Measurements from ENCODE around the gene SAMM50.
A peak's percentile ranks its signal among the peaks of the same experiment; 100 is the strongest.

SAMM50 gene

DNA sequence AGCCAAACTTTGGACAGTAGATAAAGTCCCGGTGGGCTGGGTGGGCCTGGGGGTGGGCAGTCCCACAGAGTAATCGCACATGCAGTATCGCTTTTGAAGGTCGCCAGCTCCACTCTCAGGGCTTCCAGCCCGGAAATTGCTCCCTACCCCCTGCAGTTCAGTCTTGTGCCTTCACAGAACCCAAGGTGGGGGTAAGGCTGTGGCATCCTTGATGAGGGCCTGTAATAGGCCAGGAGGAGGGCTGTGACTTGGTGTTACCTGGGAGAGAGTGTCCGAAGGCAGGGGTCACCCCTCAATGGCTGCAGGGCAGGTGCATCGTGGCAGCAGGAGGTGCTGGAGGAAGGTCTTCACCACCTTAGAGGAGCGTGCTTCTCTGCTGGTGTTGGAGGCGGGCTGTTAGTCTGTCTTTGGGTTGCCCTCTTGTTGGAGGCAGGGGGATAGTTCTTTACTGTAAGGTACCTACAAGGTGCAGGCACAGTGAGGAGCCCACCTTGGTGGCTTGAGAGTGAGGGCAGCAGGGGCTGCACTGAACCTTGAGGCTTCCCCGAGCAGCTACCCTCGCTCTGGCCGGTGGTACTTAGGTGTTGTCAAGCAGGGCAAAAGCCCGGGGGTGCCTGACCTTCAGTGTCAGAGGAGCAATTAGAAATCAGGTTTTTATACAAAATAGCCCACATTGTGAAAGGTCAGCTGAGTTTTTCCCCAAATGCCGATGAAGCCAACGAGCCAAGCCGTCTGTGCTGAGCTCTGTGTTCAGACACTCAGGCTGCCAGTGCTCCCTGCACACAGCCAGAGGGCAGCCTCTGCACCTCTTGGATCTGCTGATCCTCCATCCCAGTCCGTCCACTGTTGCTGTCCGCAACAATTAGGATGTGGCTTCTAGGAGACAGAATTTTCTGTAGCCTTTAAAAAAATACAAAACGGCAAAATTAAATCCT is 21.9 kb downstream of the SAMM50 start:
- no peak for DNase-seq (ENCODE audit: low read depth)

DNA sequence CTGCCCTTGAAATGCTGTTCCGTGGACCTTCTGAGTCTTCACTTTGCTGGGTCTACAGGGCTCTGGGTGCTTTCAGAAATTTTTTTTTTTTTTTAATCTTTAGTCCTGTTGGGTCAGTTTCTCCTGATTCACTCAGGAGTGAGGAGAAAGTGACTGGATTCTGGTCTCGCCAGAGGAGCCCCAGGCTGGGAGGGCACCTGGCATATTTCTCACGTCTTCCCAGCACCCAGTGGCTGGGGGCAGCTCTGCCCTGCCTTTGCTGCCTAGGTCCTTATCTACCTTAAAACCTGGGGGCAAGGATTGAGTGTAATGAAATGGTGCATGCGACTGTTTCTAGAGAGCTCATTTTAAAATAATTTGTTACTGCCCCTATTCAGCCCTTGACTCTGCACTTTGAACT is 23.3 kb downstream of the SAMM50 start:
- DNase-seq (ENCODE audit: low read depth), result no peak

DNA sequence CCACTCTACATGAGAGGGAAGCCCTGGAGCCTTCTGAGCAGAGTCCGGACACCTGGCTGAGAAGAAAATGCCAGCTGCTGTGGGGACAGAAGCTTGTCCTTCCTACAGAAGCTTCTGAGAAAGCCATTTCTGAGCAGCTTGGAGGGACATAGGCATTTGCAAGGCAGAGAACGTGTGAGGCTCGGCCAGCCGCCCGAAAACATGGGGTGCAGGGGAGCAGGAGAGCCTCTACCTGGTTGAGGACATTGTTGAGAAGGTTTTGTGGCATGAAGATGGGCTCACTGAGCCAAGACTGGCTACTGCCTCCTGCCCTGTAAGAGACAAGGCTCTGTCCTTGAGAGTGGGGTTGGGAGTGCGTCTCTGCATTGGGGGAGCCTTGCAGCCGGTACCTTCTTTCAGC is 25.3 kb downstream of the SAMM50 start:
- DNase-seq (ENCODE audit: low read depth), result no peak

DNA sequence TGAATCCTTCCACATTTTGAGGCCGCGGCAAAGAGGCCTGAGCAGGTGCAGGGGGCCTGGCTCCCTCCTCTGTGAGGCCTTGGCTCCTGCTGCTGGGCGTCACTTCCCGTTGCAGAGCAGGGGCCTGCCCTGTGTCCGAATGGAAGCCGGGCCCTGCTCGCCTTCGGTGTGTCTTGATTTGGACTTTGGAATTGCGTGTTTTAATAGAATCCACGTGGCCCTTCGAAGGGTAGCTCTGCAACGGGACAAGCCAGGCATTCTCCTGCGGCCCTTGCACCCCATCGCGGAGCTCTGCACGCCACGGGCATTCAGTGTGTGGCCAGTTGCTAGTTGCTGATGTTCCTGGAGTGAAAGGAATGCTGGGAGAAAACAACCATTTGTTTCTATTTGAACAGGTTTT is 25.8 kb downstream of the SAMM50 start:
- DNase-seq (ENCODE audit: low read depth), result no peak

DNA sequence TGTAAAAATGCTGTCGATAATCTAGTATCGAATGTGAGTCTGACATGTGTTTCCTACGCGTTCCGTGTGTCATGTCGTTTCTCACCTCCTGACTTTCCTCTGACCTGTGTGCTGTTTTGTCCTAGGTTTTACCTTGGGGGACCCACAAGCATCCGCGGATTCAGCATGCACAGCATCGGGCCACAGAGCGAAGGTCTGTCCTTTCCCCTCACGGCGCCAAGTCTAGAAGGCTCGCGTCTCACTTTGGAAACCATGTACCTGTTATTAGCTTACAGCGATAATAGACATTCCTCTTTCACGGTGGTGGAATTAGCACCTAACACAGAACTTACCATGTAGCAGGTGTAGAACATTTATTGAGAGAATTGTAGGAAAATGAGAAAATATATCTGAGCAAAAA is 28.6 kb downstream of the SAMM50 start:
- DNase-seq (ENCODE audit: low read depth), result no peak

DNA sequence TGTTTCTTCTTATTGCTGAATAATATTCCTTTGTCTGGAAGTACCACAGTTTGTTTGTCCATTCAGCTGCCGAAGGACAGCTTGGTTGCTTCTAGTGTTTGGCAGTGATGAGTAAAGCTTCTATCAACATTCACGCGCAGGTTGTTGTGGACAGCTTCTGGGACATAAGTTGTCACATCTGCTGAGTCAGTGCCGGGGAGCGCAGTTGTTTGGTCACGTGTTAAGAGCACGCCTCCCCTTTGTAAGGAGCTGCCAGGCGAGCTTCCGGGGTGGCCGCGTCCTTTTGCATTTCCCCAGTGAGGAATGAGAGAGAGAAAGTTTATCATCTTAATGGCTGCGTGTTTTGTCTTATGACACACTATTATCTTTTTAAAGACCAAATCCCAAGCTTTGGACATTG is 30.3 kb downstream of the SAMM50 start:
- no peak for DNase-seq (ENCODE audit: low read depth)

DNA sequence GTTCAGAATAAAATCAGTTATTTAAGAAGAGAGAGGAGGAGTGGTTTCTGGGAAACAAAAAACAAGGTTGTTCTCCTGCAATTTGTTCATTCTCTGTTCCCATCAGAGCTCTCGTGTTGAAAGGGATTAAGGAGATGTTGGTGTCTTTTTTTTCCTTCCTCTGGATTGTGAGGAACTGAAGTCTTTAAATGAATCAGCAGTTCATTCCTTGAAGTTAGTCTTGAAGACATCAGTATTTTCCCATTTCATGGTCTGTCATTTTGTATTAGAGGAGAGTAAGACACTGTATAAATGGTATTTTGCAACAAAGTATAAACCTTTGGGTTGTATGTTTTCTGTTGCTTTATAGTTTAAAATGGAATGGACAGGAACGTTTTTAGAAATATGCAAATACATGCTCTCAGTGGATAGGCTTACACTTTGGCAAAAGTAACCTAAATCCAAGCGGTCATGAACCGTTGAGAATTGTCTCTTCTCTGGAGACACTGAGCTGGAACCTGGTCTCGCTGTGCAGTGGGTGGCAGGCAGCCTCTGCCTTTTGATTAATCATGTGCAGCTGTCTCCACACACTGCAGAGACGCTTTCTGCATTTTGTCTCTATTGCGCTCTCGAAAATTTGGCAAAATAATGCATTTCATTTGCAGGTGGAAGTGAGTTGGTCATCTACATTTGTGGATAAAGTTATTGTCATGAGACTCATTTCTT is 33.0 kb downstream of the SAMM50 start:
- no peak for DNase-seq (ENCODE audit: low read depth)

DNA sequence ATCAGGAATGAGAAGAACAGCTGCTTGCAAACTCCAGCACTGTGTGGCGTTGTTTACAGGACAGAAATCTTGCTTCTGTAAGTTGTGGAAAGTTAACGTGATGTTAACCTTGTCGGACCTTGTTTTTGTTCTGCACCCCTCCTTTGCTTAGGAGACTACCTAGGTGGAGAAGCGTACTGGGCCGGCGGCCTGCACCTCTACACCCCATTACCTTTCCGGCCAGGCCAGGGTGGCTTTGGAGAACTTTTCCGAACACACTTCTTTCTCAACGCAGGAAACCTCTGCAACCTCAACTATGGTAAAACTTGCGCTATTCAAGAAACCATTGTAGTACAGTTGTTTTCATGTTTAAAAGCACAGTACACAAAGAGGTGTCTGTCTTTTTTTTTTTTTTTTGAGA is 33.7 kb downstream of the SAMM50 start:
- DNase-seq (ENCODE audit: low read depth), result no peak

DNA sequence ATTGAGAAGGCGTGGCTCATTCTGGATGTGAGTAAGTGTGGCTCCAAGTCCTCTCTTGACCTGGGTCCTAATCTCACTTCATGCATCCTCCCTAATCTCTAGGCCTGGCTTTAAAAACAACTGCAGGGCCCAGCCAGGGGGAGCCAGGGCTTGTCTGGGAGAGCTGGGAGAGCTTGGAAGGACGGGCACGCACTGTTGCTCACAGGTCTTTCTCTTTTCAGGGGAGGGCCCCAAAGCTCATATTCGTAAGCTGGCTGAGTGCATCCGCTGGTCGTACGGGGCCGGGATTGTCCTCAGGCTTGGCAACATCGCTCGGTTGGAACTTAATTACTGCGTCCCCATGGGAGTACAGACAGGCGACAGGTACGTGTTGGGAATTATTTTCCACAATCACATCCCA is 34.8 kb downstream of the SAMM50 start:
- DNase-seq (ENCODE audit: low read depth), result no peak

DNA sequence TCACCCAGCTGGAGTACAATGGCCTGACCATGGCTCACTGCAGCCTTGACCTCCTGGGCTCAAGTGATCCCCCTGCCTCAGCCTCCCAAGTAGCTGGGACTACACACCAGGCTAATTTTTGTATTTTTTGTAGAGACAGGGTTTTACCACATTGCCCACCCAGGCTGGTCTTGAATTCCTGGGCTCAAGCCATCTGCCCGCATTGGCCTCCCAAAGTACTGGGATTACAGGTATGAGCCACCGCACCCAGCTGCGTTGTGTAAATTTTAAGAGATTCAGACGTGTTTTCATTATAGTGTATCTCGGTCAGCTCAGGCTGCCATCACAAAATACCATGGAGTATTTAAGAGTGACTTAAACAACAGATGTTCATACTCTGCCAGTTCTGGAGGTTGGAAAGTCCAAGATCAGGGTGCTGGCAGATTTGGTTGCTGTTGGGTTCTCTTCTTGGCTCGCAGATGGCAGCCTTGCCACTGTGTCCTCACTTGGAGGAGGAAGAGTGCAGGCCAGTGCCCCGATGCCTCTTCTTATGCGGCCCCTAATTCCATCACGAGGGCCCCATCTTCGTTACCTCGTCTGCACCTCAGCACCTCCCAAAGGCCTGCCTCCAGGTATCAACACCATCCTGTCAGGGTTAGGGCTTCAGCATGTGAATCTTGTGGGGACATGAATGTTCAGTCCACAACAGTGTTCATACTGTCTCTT is 36.2 kb downstream of the SAMM50 start:
- no peak for DNase-seq (ENCODE audit: low read depth)

DNA sequence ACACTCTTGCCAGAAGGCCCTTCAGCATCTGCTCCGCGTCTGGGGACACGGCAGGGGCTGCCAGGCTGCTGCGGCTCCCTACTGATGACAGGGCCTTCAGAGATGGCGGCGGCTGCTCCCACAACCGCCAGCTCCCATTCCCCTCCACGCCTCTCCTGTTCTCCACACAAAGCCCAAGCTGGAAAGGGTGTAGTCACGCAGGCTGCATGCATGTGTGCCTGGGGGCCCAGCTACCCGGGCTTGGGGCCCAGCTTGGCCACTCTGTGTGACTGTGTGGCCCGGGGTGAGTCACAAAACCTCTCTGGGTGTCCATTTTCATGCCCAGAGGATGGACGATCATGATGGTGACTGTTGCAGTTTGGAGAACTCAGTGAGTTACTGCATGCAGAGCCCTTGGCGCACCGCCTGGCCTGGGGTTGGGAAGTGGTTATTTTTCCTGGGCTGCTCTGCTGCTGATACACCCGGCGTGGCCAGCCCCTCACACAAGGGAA is 37.1 kb downstream of the SAMM50 start:
- DNase-seq (ENCODE audit: low read depth), result no peak

DNA sequence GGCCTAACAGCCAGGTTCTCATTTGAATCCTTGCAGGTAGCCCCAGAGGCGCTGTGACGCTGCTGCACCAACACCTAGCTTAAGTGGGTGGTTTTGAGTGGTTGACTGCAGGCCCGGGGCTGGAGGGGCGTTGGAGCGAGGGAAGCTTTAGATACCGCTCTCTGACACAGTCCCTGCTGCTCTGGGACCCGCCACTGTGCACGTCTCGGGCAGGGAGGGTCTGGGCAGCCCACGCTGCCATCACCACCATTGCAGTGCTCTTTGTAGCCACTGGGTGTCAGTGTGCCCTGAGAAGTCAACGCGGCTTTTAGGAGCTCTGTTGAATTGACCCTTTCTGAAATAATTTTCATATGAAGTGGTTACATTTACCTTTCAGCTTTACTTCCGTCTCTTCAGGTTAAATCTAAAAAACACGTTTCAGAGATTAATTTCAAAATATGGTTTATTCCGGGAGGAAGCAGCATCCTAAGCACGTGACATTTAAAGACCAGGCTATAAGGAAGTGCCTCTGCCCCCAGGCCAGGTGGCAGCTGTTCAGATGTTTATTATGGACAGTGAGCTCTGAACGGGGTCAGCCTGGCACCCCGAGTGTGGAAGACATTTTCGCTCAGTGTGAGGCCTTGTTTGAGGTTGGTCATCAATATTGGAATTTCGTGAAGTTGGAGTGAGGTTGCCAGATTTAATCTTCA is 38.0 kb downstream of the SAMM50 start:
- peak; percentile 40 for DNase-seq (ENCODE audit: low read depth)

DNA sequence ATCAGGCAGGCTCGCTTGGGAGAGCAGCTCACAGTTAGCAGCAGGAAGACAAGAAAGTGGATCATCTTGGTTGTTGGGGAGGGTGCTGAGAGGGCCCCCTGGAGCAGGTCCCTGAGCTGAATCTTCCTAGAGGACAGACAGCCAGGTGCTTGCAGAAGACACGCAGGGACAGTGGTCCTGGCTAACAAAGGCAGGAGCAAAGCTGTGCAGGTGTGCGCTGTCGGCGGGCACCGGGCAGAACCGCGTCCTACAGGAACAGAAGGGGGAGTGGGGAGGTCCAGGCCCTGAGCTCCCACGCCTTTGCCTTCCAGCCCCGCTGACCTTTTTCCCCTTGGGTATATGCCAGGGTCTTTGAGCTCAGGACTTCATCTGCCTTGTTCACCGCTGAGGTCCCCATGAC is 38.8 kb downstream of the SAMM50 start:
- DNase-seq (ENCODE audit: low read depth), result no peak

DNA sequence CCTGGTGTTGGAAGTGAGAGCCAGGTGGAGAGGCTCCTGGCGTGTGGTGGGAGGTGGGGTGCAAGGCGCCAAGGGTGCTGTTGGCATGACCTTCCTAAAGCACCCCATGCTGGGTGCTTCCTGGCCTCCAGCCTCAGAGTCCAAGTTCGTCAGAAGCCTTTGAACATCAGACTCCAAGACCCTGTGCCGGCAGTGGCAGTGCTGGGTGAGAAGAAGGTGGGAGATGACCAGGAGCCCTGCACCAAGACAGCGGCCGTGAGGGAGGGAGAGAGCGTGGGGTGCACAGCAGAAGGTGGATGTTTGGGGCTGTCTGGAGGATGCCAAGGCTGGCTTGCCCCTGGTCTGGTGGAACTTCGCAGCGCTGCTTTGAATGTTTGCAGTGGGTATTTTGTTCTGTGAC is 39.2 kb downstream of the SAMM50 start:
- no peak for DNase-seq (ENCODE audit: low read depth)

DNA sequence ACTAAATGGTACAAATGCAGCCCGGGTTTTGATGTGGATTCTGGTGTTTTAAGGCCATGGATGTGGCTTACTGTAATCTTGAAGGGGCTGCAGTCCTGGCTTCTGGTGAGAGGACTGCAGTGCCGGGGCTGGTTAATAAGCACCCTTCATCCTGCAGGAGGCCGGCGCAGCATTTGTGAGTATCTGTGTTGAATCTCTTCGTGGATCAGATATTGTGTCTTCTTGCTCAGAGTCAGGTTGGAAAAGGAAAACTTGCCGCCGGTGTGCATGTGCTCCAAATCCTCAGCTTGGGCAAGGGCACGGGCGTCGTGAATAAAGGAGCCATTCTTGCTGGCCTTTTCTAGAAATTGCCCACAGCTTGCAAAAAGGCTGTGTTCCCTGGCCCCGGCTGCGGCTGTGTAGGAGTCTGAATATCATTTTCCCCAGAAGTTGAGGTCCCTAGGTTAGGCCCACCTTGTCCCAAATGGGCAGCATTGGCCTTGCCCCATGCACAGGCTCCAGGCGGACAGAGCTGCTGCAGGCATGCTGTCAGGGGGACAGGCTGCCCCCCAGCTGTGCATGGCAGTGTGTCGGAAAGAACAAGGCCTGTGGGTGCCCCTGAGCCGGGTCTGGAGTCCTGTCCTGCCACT is 39.9 kb downstream of the SAMM50 start:
- no peak for DNase-seq (ENCODE audit: low read depth)

DNA sequence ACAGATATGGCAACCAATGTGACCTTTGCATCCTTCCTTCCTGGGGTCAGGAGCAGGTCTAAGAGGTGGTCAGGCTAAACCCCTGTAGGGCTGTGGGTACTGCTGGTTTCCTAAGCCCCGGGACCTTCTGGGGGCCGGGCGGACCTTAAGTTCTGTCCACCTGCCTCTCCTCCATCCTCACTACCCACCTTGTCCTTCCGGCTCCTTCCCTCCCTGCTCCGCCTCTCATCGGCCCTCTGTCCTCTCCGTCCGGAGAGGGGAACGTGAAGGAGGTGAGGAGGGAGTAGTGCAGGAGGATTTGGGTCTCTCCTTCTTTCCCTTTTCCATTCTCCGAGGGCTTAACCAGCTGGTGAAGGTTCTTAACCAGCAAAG is 40.5 kb downstream of the SAMM50 start:
- DNase-seq (ENCODE audit: low read depth), result no peak

DNA sequence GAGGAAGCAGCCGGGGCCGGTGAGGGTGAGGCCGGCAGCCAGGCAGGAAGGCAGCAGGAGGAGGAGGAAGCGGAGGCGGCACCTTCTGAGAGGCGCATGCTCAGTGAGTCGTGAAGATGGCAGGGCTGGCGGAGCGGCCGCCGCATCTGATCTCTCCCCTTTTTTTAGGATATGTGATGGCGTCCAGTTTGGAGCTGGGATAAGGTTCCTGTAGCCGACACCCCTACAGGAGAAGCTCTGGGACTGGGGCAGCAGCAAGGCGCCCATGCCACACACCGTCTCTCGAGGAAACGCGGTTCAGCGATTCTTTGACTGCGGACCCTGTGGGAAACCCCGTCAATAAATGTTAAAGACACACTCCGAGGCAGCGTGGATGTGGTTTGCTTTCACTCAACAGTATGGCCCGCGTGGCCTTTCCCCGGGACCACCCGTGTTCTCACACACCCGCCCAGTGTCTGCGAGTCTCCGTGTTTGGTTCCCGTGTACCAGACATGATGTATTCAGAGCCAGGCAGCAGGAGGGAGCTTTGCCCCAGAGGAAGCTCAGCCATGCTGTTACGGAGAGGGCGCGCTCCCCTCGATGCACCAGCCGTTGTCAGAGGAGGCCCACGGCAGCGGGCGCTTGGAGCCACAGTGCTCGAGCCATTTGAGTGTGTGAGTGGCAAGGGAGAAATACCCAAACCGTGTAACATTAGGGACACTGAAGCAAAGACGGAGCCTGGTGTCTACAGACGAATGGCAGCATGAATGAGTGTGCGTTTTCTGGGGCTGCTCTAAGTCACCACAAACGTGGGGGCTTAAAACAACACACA is 41.1 kb downstream of the SAMM50 start:
- DNase-seq (ENCODE audit: low read depth), result peak; percentile 64

DNA sequence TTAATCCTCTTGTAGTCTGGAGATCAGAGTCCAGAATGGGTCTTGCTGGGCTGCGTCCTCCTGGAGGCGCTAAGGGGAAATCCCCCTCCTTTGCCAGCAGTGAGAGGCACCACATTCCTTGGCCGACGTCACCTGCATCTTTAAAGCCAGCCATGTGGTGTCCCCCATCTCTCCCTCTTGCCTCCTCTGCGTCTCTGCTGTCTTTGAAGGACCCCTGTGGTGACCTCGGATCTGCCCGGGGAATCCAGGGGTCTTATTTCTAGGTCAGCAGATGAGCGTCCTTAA is 41.7 kb downstream of the SAMM50 start:
- DNase-seq (ENCODE audit: low read depth), result no peak

DNA sequence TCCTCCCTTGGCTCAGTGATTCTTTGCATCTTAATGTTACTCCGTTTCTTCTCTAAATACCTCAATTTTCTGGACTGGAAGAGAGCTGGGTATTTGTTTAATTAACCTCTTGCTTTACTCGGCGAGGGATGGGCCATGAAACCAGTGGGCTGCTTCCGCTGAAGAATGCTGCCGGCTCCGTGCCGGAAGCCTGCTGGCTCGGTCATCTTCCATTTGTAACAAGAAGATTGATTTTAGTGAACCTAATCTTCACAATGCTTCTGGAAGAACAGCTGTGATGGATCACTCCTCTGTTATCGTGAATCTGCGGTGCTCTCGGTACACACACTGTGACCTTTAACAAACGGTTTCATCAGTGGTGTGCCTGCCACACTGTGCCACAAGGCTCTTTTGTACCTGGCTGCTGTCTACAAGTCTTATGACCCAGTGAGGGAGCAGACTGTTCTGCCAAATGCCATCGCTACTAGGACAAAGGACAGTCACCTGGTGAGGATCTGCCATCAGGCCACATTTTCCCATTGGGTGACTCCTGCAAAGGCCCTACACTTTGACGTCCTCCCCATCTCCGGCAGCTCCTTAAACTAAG is 43.5 kb downstream of the SAMM50 start:
- no peak for DNase-seq (ENCODE audit: low read depth)

DNA sequence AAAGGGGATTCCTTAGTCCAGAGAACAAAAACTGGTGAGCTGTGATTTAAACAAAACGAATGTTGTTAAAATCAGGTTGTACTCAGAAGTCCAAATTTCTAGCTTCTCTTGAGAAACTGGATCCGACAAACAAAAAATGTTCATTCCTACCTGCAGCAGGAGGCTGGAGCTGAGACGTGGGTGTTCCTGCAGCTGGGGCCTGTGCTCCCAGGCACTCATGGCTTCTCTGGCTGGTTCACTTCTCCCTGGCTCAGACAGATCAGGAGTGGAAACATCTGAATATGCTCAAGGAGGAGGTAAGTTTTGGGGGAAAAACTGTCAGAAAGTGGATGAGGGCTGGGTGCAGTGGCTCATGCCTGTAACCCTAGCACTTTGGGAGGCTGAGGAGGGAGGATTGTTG is 44.1 kb downstream of the SAMM50 start:
- DNase-seq (ENCODE audit: low read depth), result no peak

DNA sequence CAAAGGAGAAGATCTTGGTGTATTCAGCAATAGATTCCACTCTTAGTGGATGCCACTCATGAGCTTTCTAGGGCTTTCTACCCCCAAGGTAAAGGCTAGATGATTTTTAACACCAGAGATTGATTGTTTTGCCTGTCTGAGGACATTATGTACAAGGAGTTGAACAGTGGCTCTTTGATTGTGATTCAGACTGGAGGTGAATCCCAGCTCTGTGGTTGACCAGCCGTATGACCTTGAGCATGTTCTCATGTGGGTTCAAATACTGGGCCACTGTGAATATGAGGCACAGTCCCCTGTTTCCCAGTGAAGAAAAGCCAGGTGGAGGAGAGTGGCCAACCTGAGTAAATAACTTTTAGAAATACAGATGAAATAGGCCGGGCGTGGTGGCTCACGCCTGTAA is 44.9 kb downstream of the SAMM50 start:
- no peak for DNase-seq (ENCODE audit: low read depth)
